GM15510 (cell line): Measurements from ENCODE around the gene FN3KRP.

ENCODE experiments used
- POLR2A ChIP-seq: IDR thresholded peaks from 3 replicates; pipeline ENCODE4 v1.6.1; 2011; ENCODE audit warnings: borderline replicate concordance; ENCODE audit not compliant: insufficient read length; ENCODE audit errors: extremely low read depth

The FN3KRP gene

DNA sequence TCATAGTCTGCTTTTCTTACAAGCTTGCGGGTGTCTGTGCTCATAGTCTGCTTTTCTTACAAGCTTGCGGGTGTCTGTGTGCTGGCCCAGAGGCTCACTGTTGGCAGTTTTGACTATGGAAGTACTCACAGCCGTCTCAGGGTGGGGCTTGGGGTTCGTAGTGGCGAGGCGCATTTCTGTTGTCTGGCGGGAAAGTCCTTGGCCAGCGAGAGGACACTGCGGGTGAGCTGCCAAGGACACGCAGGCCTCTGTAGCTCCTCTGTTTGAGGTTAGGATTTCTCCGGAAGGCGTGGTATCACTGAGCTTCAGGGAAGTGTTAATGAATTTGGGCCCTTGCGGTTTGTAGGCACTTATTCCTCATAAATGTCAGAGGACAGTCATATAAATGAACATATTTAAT lies 48.9 kb downstream of the FN3KRP start:
- TF ChIP-seq POLR2A, result no peak

DNA sequence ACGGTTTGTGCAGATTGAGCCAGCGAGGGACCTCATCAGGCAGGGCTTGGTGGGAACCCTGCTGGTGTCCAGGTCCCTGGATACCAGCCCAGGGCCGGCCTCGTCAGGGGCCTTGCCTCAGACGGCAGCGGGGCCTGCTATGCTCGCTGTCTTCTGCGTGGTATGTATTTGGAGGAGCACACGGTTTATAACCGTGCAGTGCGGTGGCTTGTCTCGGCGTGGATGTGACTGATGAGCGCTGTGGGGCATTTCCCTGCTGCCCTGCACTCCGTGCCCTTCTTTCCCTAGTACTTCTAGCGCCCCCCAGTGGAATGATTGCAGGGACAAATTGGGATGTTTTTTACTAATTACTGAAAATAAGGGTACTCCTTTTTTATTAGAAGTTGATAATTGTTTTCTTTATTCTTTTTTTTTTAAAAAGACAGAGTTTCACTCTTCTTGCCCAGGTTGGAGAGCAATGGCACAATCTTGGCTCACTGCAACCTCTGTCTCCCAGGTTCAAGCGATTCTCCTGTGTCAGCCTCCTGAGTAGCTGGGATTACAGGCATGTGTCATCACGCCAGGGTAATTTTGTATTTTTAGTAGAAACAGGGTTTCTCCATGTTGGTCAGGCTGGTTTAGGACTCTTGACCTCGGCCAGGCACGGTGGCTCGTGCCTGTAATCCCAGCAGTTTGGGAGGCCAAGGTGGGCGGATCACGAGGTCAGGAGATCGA lies 50.7 kb downstream of the FN3KRP start:
- no peak for TF ChIP-seq POLR2A

DNA sequence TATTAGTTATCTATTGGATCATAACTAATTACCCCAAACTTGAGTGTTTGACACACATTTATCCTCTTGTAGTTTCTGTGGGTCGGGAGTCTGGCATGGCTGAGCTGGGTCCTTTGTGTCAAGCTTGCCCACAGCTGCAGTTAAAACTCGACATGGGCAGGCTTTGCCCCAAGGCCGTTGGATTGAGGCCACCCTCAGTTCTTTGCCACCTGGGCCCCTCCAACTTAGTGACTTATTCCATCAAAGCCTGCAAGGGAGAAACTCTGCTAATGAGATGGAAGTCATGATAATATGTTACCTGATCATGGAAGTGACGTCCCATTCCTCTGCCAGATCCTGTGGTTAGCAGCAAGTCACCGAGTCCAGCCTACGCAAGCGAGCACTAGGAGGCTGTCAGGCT lies 52.5 kb downstream of the FN3KRP start:
- TF ChIP-seq POLR2A, result no peak

DNA sequence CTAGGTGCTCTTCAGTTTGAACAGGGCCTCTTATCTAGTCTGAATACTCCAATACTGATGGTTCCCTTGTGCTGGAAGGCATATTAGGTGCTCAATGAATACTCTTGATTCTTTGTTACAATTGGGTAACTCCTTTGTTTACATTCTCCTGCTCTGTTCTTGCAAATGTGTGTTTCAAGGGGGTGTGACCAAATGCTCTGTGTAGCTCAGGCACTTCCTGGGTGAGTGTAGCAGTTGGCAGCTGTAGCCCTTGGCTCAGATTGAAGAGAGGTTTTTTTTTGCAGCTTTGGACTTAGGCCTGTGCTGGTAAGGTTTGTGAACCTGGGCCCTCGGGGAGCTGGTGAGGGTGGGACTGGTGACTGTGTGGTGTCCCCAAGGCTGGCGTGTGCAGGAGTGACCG lies 55.5 kb downstream of the FN3KRP start:
- TF ChIP-seq POLR2A, result no peak

DNA sequence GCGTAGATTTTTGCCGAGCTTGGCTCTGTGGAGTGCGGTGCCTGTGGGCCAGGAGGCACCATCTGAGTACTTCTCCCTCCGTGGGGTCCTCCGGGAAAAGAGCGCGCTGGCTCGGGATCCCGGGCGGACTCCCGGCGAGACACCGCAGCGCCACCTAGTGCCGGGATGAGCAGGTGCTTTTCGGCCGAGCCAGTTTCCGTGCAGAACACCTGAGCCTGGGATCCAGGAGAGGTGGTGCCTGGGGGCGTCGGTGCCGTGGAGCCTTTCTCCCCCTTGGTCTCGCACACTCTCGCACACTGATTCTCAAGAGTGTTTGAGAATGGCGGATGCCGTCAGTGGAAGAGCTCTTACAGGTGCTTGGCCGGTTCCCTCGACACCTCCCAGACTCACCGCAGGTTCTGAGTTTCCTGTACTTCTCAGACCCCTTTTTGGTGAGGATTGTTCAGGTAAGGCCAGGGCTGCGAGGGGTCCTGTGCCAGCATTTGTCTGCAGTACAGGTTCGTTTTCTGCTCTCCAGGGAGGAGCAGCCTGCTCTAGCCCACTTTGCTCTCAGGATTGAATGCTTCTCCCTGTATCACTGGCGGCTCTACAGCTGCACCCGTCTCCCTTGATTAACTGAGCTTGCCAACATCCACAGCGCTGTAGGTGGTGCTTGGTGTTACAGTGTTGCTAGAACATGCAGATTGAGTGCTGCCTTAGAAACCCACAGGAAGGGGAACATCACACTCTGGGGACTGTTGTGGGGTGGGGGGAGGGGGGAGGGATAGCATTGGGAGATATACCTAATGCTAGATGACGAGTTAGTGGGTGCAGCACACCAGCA lies 58.7 kb downstream of the FN3KRP start:
- TF ChIP-seq POLR2A, result no peak

DNA sequence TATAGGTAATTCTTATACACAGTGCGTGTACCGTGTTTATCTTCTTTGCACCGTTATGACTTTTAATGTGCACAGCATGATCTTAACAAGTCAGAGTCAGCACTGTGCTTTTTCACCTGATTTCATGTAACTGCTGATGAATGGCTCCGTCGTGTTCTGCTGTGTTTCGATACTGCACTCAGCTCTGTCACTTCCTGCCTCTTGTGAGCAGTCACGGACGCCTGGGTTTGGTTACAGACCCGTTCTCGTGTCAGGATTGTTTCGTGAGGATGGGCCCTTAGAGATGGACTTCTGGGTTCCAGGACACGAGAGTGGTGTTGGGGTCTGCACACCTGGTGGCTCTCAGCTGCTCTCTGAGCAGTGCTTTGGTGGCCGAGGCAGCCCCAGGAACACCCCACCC lies 59.9 kb downstream of the FN3KRP start:
- TF ChIP-seq POLR2A, result no peak
